ENCODE measurements around the gene HSPA1B. TPM values are rescaled to one million over a fixed set of nuclear protein-coding genes. Genes with fewer than 3 reads are reported as not detected.
"Not testable (repeated sequence)": the region's sequence is repeated elsewhere in the genome, so short reads cannot be mapped to it uniquely, and the experiment has no call there.

HSPA1B gene
- total and polyA plus RNA-seq, 2 donors (not counting 1 experiment from before 2014, with no cell fraction given), result 79.2 to 145 TPM

DNA sequence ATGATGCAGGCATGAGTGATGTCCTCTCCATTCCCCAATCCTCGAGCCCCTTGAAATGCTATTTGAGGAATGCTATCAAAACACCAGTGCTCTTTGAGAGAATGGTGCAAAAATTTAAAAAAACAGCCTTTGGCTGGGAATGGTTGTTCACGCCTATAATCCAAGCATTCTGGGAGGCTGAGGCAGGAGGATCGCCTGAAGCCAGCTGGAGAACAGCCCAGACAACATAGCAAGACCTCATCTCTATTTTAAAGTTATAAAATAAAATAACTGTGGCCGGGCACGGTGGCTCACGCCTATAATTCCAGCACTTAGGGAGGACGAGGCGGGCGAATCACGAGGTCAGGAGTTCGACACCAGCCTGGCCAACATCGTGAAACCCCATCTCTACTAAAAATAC, 27.8 kb upstream of the HSPA1B start:
- peaks cover 0 to 16% of the 10 kb centered on the region in 2 experiments for H3K36me3 ChIP-seq (replicated peaks in 1 of 2; ENCODE audit: control extremely low read depth in 1 of 2, control insufficient read depth in 1 of 2, extremely low read depth in 1 of 2, insufficient read depth in 2 of 2, low read length in 1 of 2)
- ChIA-PET CTCF (interaction anchor here (0.8 to 1.2 kb wide), 3 partner anchors 14 to 70 kb away, joined by 3 to 4 read pairs (median 3); no protein-coding TSS in a partner anchor), POLR2A (interaction anchor here (1.5 kb wide), 1 partner anchor 60 kb away, joined by 4 read pairs; the partner anchor contains the start of gene MSH5)
- H3K4me2 ChIP-seq (replicated peaks; ENCODE audit: low read depth, low read length, poor library complexity, severe bottlenecking), result no peak overlapping the region
- Mint-ChIP-seq H3K27ac (no peak overlapping the region), H3K4me3 (no peak overlapping the region), H3K9me3 (ENCODE audit: insufficient read depth) (no peaks in the 10 kb centered on the region), H3K4me1 (peaks cover 28% of the 10 kb centered on the region), H3K27me3 (no peaks in the 10 kb centered on the region)
- H3K9me3 ChIP-seq (ENCODE audit: control extremely low read depth in 1 of 3, control insufficient read depth in 2 of 3, insufficient read depth in 1 of 3, low read length in 2 of 3), result no peaks in the 10 kb centered on the region
- peaks cover 27 to 32% of the 10 kb centered on the region in 2 donors for H3K4me1 ChIP-seq (ENCODE audit: control insufficient read depth in 2 of 2, insufficient read depth in 2 of 2, low read length in 2 of 2)
- no peak overlapping the region for H3K9ac ChIP-seq (ENCODE audit: low read length)
- H4K20me1 ChIP-seq (ENCODE audit: control insufficient read depth, insufficient read depth, low read length, poor library complexity, severe bottlenecking), result no peaks in the 10 kb centered on the region
- no peak overlapping the region for H2AFZ ChIP-seq (ENCODE audit: insufficient read depth, low read depth, low read length, poor library complexity, severe bottlenecking)
- no peaks in the 10 kb centered on the region for H3K27me3 ChIP-seq (replicated peaks in 1 of 4; ENCODE audit: control extremely low read depth in 1 of 4, control insufficient read depth in 3 of 4, insufficient read depth in 4 of 4, low read length in 3 of 4)
- ATAC-seq (ENCODE audit: low read depth) (no peak), DNase-seq (no peak)
- peaks cover 15% of the 10 kb centered on the region for H3K79me2 ChIP-seq (ENCODE audit: control insufficient read depth, insufficient read depth, low read length)
- H3K27ac ChIP-seq (ENCODE audit: low read length in 2 of 2), result peak overlapping the region in 1 of 2 donors; percentile 23
- no peak overlapping the region for H3K4me3 ChIP-seq (ENCODE audit: control extremely low read depth in 1 of 5, extremely low read depth in 1 of 5, insufficient read depth in 1 of 5, low read depth in 2 of 5, low read length in 4 of 5)
- intact Hi-C loops (cut with micrococcal nuclease), result loop anchor here (5.0 kb wide), 2 partner anchors 63 to 132 kb away; partner anchors contain the start of genes CSNK2B, LY6G5B and NEU1
- WGBS (ENCODE audit: insufficient coverage), result 97% methylated on average over 6 of the region's 12 CpGs
- TF ChIP-seq, protein P1, sequence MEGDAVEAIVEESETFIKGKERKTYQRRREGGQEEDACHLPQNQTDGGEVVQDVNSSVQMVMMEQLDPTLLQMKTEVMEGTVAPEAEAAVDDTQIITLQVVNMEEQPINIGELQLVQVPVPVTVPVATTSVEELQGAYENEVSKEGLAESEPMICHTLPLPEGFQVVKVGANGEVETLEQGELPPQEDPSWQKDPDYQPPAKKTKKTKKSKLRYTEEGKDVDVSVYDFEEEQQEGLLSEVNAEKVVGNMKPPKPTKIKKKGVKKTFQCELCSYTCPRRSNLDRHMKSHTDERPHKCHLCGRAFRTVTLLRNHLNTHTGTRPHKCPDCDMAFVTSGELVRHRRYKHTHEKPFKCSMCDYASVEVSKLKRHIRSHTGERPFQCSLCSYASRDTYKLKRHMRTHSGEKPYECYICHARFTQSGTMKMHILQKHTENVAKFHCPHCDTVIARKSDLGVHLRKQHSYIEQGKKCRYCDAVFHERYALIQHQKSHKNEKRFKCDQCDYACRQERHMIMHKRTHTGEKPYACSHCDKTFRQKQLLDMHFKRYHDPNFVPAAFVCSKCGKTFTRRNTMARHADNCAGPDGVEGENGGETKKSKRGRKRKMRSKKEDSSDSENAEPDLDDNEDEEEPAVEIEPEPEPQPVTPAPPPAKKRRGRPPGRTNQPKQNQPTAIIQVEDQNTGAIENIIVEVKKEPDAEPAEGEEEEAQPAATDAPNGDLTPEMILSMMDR (IDR thresholded peaks at IDR 0.05), result no peak
- TF ChIP-seq EZH2 (IDR thresholded peaks at IDR 0.05; ENCODE audit: borderline replicate concordance, insufficient read depth, low read depth, low read length, poor library complexity, severe bottlenecking), result no peak

DNA sequence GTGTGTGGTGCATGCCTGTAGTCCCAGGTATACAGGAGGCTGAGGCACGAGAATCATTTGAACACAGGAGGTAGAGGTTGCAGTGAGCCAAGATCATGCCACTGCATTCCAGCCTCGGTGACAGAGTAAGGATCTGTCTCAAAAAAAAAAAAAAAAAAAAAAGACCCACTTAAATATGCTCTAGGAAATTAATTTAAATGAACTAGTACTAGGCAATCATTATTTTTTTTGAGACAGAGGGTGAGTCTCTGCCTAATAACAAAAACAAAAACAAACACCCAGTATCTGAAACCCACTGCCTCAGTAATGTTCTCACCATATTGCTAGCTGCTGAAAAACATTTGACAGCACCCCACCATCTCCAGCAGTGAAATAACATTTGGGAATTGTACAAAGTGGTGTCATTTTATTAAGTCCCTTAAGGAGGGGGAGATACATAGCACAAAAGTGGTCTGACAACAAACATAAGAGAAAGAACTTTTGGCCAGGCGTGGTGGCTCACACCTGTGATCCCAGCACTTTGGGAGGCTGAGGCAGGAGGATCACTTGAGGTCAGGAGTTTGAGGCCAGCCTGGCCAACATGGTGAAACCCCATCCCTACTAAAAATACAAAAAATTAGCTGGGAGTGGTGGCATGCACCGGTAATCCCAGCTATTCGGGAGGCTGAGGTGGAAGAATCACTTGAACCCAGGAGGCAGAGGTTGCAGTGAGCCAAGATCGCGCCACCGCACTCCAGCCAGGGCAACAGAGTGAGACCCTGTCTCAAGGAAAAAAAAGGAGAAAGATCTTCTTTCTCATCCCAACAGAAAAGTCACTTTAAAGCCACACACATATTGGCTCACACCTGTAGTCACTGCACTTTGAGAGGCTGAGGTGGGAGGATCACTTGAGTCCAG, 26.3 kb upstream of the HSPA1B start:
- ChIA-PET POLR2A (interaction anchor here (0.6 kb wide), 1 partner anchor 122 kb away, joined by 4 read pairs; no protein-coding TSS in a partner anchor), CTCF (interaction anchor here (0.7 kb wide), 1 partner anchor 10 kb away, joined by 4 read pairs; no protein-coding TSS in a partner anchor)
- ATAC-seq (ENCODE audit: low read depth); H3K9me3 Mint-ChIP-seq (ENCODE audit: insufficient read depth); H3K27me3 ChIP-seq (replicated peaks in 1 of 4; ENCODE audit: control extremely low read depth in 1 of 4, control insufficient read depth in 3 of 4, insufficient read depth in 4 of 4, low read length in 3 of 4); H3K9ac ChIP-seq (ENCODE audit: low read length); H3K4me2 ChIP-seq (replicated peaks; ENCODE audit: low read depth, low read length, poor library complexity, severe bottlenecking); H3K27me3 Mint-ChIP-seq; H3K4me3 ChIP-seq (ENCODE audit: control extremely low read depth in 1 of 5, extremely low read depth in 1 of 5, insufficient read depth in 1 of 5, low read depth in 2 of 5, low read length in 4 of 5); DNase-seq; H4K20me1 ChIP-seq (ENCODE audit: control insufficient read depth, insufficient read depth, low read length, poor library complexity, severe bottlenecking); H3K27ac ChIP-seq (ENCODE audit: low read length in 2 of 2); H2AFZ ChIP-seq (ENCODE audit: insufficient read depth, low read depth, low read length, poor library complexity, severe bottlenecking); H3K4me3 Mint-ChIP-seq; H3K27ac Mint-ChIP-seq; intact Hi-C loops (cut with micrococcal nuclease); H3K9me3 ChIP-seq (ENCODE audit: control extremely low read depth in 1 of 3, control insufficient read depth in 2 of 3, insufficient read depth in 1 of 3, low read length in 2 of 3): not testable (repeated sequence)
- Histone ChIP-seq H3K4me1 (ENCODE audit: control insufficient read depth in 2 of 2, insufficient read depth in 2 of 2, low read length in 2 of 2) (peaks cover 27 to 30% of the 10 kb centered on the region in 2 donors), H3K79me2 (ENCODE audit: control insufficient read depth, insufficient read depth, low read length) (peaks cover 15% of the 10 kb centered on the region), H3K36me3 (replicated peaks in 1 of 2; ENCODE audit: control extremely low read depth in 1 of 2, control insufficient read depth in 1 of 2, extremely low read depth in 1 of 2, insufficient read depth in 2 of 2, low read length in 1 of 2) (peaks cover 0 to 16% of the 10 kb centered on the region in 2 experiments)
- no CpG with 5 or more reads among the region's 8 CpGs for WGBS (ENCODE audit: insufficient coverage)
- peaks cover 28% of the 10 kb centered on the region for H3K4me1 Mint-ChIP-seq

All from B cell (primary cell).